NCI-H2227 (cell line): ENCODE data around the gene DNAH1.

Source experiments
- DNase-seq: peaks from one replicate; lab custom pipeline; 2025; ENCODE audit not compliant: unreplicated experiment; lab: John Stamatoyannopoulos, UW

DNAH1 gene

DNA sequence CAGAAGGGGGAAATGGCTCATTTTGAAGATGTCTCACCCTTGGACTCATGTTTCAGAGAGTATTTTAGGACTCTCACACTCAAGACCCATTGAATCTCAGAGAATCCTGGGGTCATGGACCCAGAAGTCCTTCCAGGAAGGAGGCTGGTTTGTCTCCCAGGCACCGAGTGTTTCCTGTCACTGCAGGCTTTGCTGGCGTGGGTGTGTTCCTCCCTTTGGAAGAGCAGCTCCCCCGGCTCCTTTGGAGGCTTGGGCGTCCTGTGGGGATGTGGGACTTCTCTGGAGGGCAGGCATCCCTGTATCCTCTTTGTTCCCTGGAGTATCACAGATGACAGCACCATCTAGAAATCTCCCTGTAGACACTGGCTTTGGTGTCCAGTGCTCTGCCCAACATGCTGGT, 40.0 kb downstream of the DNAH1 start:
- no peak for DNase-seq

GRCh38 chr3:52357151-52358080, 41.3 kb downstream of the DNAH1 start:
- DNase-seq, result no peak

DNA sequence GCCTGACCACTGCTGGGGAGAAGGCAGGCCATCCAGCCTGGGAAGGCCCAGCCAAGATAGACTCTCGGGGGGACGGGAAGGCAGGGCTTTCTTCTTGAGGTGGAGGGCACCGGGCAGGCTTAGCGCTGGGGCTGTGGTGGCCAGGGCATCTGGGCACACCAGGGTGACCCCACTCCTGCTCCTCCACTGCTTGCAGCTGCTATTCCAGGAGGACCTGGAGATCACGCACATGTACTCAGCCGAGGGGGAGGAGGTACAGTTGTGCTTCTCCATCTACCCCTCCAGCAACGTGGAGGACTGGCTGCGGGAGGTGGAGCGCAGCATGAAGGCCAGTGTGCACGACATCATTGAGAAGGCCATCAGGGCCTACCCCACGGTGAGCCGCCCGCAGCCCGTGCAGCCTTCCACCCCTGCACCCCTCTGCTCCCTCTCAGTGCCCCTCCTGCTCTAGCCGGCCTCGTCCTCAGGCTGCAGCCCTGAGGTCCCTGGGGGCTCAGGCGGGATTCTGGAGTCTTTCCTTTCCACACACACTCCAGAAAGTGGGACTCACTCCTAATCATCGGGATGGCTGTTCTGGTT, 42.3 kb downstream of the DNAH1 start:
- DNase-seq, result no peak

DNA sequence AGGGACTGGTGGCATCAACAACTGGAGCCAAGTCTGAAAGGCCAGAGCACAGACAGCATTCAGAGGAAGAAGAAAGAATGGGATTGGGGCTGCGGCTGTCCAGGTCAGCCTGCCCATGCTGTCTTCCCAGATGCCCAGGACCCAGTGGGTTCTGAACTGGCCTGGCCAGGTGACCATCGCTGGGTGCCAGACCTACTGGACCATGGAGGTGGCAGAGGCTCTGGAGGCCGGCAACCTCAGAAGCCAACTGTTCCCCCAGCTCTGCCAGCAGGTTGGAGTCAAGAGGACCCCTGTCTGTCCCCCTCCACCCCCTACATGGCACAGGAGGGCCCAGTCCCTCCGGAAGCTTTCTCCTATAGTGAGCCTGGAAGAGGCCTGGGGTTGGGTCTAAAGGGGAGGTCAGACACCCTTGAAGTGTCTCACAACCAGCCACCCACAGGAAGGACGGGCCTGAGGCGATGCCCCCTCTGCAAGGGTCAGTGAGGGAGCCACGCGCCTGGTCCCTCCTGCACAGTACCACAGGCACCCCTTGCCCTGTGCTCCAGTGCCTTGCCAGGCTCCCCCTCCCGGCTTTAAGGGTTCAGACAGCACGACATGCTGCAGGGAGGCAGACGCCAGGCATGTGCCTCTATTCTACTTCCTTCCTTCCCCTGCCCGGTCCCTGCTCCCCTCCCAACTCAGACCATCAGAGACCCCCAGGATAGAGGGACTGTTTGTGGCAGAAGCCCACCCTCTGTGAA, 43.2 kb downstream of the DNAH1 start:
- DNase-seq, result no peak

DNA sequence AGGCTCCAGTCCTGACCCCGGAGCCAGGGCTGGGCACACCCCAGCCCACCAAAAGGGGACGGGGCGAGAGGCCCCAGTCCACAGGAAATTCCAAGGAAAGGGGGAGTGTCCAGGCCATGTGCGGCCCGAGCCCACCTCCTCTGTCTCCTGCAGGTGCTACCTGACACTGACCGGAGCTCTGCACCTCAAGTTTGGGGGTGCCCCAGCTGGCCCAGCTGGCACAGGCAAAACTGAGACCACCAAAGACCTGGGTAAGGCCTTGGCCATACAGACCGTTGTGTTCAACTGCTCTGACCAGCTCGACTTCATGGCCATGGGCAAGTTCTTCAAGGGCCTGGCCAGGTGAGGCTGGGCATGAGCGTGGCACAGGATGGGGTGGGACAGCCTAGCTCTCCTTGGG, 44.9 kb downstream of the DNAH1 start:
- DNase-seq, result no peak

DNA sequence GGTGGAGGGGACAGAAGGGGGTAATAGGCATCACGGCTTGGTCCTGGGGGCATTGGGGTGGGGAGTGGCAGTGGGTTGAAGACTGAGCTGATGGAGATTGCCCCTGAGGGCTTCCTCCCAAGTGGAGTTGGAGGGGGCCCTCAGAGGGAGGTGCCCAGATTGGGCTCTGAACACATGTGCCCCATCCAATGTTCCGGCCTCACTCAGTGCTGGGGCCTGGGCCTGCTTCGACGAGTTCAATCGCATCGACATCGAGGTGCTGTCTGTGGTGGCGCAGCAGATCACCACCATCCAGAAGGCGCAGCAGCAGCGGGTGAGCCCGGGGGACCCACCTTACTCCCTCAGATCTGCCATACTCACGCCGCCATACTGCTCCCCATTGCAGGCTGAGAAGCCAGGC, 45.3 kb downstream of the DNAH1 start:
- DNase-seq, result no peak

GRCh38 chr3:52361898-52362297, 45.8 kb downstream of the DNAH1 start:
- no peak for DNase-seq

- DNase-seq, result no peak
Measured at GRCh38 chr3:52364322-52365035, 48.4 kb downstream of the DNAH1 start.

DNA sequence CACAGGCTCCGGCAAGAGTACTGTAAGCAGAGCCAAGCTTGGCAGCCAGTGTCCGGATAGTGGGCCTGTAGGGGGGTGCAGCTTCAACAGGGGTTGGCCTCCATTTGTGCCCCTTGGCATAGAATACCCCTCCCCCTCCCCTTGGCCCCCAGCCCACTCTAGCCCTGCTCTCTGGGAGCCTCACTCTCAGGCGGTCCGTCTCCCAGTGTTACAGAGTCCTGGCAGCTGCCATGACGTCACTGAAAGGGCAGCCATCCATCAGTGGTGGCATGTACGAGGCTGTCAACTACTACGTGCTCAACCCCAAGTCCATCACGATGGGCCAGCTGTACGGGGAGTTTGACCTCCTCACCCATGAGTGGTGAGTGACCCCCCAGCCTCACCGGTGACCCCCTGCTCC, 50.4 kb downstream of the DNAH1 start:
- no peak for DNase-seq

GRCh38 chr3:52367891-52368880, 52.1 kb downstream of the DNAH1 start:
- peak; percentile 5 for DNase-seq

- DNase-seq, result no peak
Measured at GRCh38 chr3:52370531-52370930, 54.4 kb downstream of the DNAH1 start.

- DNase-seq, result no peak
Measured at GRCh38 chr3:52372822-52373504, 56.8 kb downstream of the DNAH1 start.

- DNase-seq, result no peak
Measured at GRCh38 chr3:52373676-52374075, 57.6 kb downstream of the DNAH1 start.

- no peak for DNase-seq
Measured at GRCh38 chr3:52374173-52374572, 58.1 kb downstream of the DNAH1 start.

- DNase-seq, result no peak
Measured at GRCh38 chr3:52379610-52380009, 63.5 kb downstream of the DNAH1 start.

DNA sequence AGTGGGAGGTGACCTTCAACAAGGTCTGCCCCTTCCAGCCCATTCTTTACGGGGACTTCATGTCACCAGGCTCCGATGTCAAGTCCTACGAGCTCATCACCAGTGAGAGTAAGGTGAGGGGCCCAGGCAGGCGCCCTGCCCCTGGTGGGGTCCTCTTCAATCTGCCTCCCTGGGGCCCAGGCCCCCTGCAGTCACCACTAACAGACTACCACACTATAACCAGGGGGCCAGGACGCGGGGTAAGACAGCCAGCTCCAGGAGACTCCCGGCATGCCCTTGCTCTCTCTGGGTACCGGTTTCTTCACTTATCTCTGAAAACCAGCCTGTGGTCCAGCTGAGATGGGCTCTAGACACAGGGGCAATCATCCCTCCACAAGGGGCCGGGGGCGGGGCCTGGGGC, 63.9 kb downstream of the DNAH1 start:
- DNase-seq, result no peak

DNA sequence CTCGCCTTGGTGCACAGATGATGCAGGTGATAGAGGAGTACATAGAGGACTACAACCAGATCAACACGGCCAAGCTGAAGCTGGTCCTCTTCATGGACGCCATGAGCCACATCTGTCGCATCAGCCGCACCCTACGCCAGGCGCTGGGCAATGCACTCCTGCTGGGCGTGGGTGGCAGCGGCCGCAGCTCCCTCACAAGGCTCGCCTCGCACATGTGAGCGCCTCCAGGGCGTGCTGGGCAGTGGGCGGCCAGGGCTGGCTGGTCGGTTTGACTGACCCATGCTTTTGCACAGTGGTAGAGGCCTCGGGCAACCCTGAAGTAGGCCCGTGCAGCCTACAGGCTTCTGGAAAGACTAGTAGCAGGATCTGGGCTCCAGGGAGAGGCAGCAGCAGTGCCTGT, 65.5 kb downstream of the DNAH1 start:
- no peak for DNase-seq

DNA sequence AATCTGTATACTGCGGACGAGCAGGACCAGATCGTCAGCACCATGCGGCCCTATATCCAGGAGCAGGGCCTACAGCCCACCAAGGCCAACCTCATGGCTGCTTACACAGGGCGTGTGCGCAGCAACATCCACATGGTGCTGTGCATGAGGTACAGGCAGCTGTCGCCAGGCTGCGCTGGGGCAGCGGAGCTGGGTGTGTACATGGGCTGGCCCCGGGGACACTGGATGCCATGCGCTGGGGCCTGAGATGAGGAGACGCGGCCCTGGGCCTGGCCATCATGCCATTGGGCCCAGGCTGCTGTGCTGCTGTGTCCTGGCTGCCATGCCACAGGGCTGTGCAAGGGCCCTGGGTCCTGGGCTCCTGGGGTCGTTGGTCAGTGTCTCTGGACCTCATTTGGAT, 67.3 kb downstream of the DNAH1 start:
- DNase-seq, result no peak

- DNase-seq, result no peak
Measured at GRCh38 chr3:52384019-52384761, 68.1 kb downstream of the DNAH1 start.
